Activated T-cell treated with anti-CD3 and anti-CD28 coated beads, Interleukin-2, amount 50 U/mL, for 24 hours (primary cell): Measurements from ENCODE around the gene STK24.
"Not testable (repeated sequence)": the region's sequence is repeated elsewhere in the genome, so short reads cannot be mapped to it uniquely, and the experiment has no call there.

Source experiments
- DNase-seq: peaks from one replicate; pipeline ENCODE4 v3.0.0-alpha.2; 2020
- H3K27ac Mint-ChIP-seq: 2 replicates; pipeline ENCODE4 v1.8.0; 2020; ENCODE audit warnings: mild to moderate bottlenecking, mixed read lengths
- H3K27me3 Mint-ChIP-seq: 2 replicates; pipeline ENCODE4 v1.8.0; 2020; ENCODE audit warnings: mixed read lengths
- H3K36me3 Mint-ChIP-seq: 2 replicates; pipeline ENCODE4 v1.8.0; 2020; ENCODE audit warnings: low read depth, mixed read lengths
- H3K4me1 Mint-ChIP-seq: 2 replicates; pipeline ENCODE4 v1.8.0; 2020; ENCODE audit warnings: low read depth, mixed read lengths
- H3K4me3 Mint-ChIP-seq: 2 replicates; pipeline ENCODE4 v1.8.0; 2020; ENCODE audit warnings: mild to moderate bottlenecking, moderate library complexity, mixed read lengths
- H3K9me3 Mint-ChIP-seq: 2 replicates; pipeline ENCODE4 v1.8.0; 2020; ENCODE audit warnings: mixed read lengths

The STK24 gene

DNA sequence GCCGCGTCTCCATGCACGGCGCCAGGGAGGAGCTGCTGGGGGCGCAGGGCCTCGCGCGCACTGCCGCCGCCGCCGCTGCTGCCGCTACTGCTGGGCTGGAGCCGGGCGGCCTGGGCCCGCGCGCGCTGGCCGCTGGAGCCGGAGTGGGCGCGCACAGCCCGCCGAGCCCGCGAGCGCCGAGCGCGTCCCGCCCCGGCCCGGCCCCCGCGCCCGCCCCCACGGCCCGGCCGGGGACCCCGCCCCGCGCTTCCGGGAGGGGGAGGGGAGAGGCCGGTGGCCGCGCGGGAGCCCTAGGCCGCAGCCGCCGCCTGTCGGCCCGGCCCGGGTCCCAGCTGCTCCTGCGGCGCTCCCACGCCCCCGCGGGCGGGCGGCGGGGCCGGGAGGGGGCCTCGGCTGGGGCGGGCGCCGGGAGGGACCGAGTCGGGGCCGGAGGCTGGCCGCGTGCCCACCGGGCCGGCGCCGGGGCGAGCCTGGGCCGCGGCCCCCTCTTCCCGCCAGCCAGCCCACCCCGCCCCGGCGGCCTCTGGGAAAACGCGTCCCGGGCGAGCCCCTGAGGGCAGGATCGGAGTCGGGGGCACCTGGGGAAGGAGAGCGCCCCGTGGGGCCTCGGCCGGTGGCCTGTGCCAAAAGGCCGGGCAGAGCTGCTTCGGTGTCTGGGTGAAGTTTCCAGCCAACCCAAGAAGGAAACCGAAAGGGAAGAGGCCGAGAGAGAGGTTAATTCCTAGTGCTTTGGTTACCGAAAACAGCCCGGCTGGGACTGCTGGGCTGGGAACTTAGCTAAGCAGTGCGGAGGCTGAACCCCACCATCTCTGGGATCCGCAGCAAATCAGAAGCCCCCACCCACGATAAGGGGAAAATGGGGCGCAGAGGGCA is at the start of gene STK24:
Gene STK24, minus strand, starts transcription at position 145 of the 873 bp plus-strand sequence. CDS start 321 bp downstream, outside the sequence.
- Mint-ChIP-seq H3K36me3 (peaks cover 33% of the 10 kb centered on the region), H3K4me1 (peaks cover 47% of the 10 kb centered on the region), H3K27ac (peak within 1 kb of the TSS; percentile 92), H3K4me3 (peak within 1 kb of the TSS; percentile 92), H3K27me3 (no peaks in the 10 kb centered on the region), H3K9me3 (no peaks in the 10 kb centered on the region)
- DNase-seq = peak; percentile 81

DNA sequence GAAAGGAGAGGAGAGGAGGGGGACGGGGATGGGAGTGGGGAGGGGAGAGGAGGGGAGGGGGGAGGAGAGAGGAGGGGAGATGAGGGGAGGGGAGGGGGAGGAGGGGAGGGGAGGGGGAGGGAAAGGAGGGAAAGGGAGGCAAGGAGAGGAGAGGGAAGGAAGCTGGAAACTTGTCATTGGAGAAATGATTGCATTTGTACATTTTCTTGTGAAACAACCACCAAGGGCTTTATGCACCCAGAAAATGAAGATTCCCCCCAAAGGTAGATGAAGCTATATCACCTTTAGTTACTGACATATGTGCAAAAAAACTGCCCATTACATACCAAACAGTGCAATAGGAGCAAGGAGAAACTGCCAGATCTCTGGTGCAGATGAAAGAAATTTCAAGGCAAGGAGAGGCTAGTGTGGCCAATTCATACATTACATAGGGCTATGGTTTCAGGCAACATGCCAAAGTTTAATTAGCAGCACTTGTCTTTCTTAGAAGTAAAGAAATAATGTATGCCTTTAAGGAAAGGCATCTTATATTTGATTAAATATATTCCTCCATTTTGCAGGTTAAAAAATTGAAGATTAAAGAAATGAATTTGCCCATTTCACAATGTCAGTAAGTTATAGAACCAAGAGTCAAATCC is 49.5 kb upstream of the STK24 start:
- Mint-ChIP-seq H3K9me3 (no peaks in the 10 kb centered on the region), H3K36me3 (no peaks in the 10 kb centered on the region), H3K27me3 (no peaks in the 10 kb centered on the region), H3K27ac (no peak overlapping the region), H3K4me3 (no peak overlapping the region), H3K4me1 (no peaks in the 10 kb centered on the region)
- no peak for DNase-seq

- H3K27me3 Mint-ChIP-seq, H3K4me3 Mint-ChIP-seq, H3K27ac Mint-ChIP-seq, DNase-seq, H3K4me1 Mint-ChIP-seq, H3K9me3 Mint-ChIP-seq, H3K36me3 Mint-ChIP-seq: not testable (repeated sequence)
Measured at GRCh38 chr13:98624589-98624988, 47.7 kb upstream of the STK24 start.

GRCh38 chr13:98622931-98623331 is 46.0 kb upstream of the STK24 start:
- no peaks in the 10 kb centered on the region for H3K36me3 Mint-ChIP-seq
- no peak for DNase-seq
- H3K4me3 Mint-ChIP-seq = no peak overlapping the region
- no peak overlapping the region for H3K27ac Mint-ChIP-seq
- H3K4me1 Mint-ChIP-seq = no peaks in the 10 kb centered on the region
- no peaks in the 10 kb centered on the region for H3K9me3 Mint-ChIP-seq
- no peaks in the 10 kb centered on the region for H3K27me3 Mint-ChIP-seq

DNA sequence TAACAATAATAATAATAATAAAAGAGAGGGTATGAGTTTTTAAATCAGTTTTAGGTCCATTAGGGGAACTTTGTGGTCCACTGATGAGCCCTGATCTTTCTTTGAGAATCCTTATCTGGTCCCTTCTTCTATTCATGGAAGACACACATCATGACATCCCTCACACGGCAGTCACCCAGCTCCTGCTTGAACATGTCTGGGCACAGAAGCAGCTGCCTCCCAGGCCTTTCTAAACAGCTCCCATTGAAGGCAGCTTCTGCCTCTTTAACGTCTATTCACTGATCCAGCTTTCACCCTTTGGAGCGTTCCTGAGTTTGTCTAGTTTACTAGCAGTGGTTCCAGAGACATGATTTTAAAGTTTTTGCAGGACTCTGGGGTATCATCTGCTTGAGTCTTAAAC is 42.6 kb upstream of the STK24 start:
- no peaks in the 10 kb centered on the region for H3K9me3 Mint-ChIP-seq
- no peaks in the 10 kb centered on the region for H3K4me1 Mint-ChIP-seq
- H3K36me3 Mint-ChIP-seq = no peaks in the 10 kb centered on the region
- H3K27ac Mint-ChIP-seq = no peak overlapping the region
- DNase-seq = no peak
- no peaks in the 10 kb centered on the region for H3K27me3 Mint-ChIP-seq
- no peak overlapping the region for H3K4me3 Mint-ChIP-seq

GRCh38 chr13:98615595-98615994 is 38.7 kb upstream of the STK24 start:
- not testable (repeated sequence) for H3K27ac Mint-ChIP-seq, H3K4me1 Mint-ChIP-seq, DNase-seq, H3K4me3 Mint-ChIP-seq, H3K36me3 Mint-ChIP-seq, H3K27me3 Mint-ChIP-seq, H3K9me3 Mint-ChIP-seq

GRCh38 chr13:98613591-98613990 is 36.7 kb upstream of the STK24 start:
- no peaks in the 10 kb centered on the region for H3K4me1 Mint-ChIP-seq
- no peak overlapping the region for H3K27ac Mint-ChIP-seq
- no peaks in the 10 kb centered on the region for H3K9me3 Mint-ChIP-seq
- H3K36me3 Mint-ChIP-seq = no peaks in the 10 kb centered on the region
- no peak overlapping the region for H3K4me3 Mint-ChIP-seq
- DNase-seq = no peak
- no peaks in the 10 kb centered on the region for H3K27me3 Mint-ChIP-seq

DNA sequence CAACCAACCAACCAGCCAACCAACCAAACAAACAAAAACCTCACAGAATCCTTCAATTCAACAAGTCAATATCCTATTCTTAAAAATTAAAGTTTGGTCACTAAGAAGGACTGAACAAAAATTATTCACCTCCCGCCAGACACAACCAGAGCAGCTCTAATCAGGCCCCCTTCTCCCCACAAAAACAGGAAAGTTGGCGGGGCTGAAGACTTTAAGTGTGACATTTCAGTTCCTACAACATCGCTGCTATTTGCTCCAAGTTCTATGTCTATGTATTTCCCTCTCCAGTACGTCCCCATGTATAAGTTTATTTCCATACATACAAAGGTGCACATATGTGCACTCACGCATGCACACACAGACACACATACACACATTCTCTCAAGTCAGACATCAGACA is 32.8 kb upstream of the STK24 start:
- H3K27ac Mint-ChIP-seq = no peak overlapping the region
- H3K27me3 Mint-ChIP-seq = no peaks in the 10 kb centered on the region
- H3K9me3 Mint-ChIP-seq = no peaks in the 10 kb centered on the region
- H3K4me1 Mint-ChIP-seq = peaks cover 3% of the 10 kb centered on the region
- no peak for DNase-seq
- H3K36me3 Mint-ChIP-seq = no peaks in the 10 kb centered on the region
- no peak overlapping the region for H3K4me3 Mint-ChIP-seq

DNA sequence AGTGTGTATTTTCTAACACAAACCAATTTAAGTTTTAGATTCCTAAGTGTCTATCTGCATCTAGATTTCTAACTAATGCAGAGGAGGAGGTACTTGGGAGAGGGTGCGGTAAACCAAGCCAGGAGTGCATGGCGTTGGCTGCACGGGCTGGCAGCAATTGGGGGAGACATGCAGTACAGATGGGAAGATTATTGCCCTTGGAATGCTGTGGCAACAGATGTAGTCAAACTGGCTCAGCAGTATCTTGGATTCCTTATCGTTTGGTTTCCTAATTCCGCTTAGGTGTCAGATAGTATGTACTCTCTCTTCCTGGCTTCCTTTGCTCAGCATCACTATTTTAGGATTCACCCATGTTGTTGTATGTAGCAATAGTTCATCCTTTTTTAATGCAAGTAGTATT is 29.4 kb upstream of the STK24 start:
- Mint-ChIP-seq H3K27me3 (no peaks in the 10 kb centered on the region), H3K4me1 (peaks cover 3% of the 10 kb centered on the region), H3K4me3 (no peak overlapping the region), H3K36me3 (no peaks in the 10 kb centered on the region), H3K27ac (no peak overlapping the region), H3K9me3 (no peaks in the 10 kb centered on the region)
- DNase-seq = no peak

DNA sequence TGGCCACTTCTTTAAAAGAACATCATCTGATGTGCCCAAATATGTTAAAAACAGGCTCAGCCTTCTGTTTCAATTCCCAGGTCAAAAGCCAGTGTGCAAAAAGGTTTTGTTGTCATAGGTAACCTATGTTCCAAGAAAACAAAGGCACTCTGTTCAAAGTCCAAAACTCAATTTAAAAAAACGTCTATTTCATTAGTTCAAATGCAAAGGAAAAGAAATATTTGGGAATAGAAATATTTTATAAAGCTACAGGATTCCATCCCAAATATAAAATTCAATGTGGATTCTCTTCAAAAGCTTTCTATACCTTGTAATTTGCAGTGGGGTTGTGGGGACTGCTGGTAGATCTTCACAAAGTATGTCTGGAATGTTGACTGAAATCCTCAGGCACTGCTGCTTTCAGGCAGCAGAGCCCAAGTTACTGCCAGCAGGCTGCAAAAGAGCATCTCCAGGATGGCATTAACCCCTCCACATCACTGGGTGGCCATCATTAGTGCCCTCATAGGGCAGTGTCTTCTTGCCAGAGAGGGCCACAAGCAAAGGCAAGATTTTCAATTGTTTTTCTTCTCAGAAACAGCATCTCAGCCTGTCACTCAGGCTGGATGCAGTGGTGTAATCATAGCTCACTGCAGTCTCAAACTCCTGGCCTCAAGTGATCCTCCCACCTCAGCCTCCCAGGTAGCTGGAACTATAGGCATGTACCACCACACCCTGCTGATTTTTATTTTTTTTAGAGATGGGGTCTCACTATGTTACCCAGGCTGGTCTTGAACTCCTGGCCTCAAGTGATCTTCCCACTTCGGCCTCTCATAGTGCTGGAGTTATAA is 22.8 kb upstream of the STK24 start:
- H3K27ac Mint-ChIP-seq = no peak overlapping the region
- peaks cover 16% of the 10 kb centered on the region for H3K4me1 Mint-ChIP-seq
- no peak for DNase-seq
- no peaks in the 10 kb centered on the region for H3K36me3 Mint-ChIP-seq
- H3K9me3 Mint-ChIP-seq = no peaks in the 10 kb centered on the region
- H3K4me3 Mint-ChIP-seq = no peak overlapping the region
- no peaks in the 10 kb centered on the region for H3K27me3 Mint-ChIP-seq

- Mint-ChIP-seq H3K27me3 (no peaks in the 10 kb centered on the region), H3K36me3 (no peaks in the 10 kb centered on the region), H3K4me1 (peaks cover 16% of the 10 kb centered on the region), H3K27ac (no peak overlapping the region), H3K9me3 (no peaks in the 10 kb centered on the region), H3K4me3 (no peak overlapping the region)
- no peak for DNase-seq
Measured at GRCh38 chr13:98598043-98598442, 21.1 kb upstream of the STK24 start.

DNA sequence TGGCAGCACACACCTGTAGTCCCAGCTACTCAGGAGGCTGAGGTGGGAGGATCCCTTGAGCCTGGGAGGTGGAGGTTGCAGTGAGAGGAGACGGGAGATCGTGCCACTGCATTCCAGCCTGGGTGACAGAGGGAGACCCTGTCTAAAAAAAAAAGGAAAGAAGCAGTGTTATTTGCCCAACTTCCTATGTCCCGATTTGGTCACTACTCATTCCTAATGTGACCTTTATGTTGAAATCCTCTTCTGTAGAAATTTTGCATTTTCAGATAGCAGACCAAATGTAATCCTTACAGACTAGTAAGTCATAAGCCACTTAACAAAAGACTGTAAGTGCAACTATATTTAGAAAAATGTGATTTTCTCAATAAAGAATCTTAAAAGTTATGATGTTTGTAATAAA is 18.2 kb upstream of the STK24 start:
- Mint-ChIP-seq H3K36me3 (no peaks in the 10 kb centered on the region), H3K27me3 (no peaks in the 10 kb centered on the region), H3K27ac (no peak overlapping the region), H3K9me3 (no peaks in the 10 kb centered on the region), H3K4me1 (peaks cover 16% of the 10 kb centered on the region), H3K4me3 (no peak overlapping the region)
- no peak for DNase-seq

- Mint-ChIP-seq H3K27me3 (no peaks in the 10 kb centered on the region), H3K27ac (no peak overlapping the region), H3K9me3 (no peaks in the 10 kb centered on the region), H3K4me3 (no peak overlapping the region), H3K4me1 (peaks cover 14% of the 10 kb centered on the region), H3K36me3 (no peaks in the 10 kb centered on the region)
- DNase-seq = no peak
Measured at GRCh38 chr13:98592362-98592732, 15.4 kb upstream of the STK24 start.

DNA sequence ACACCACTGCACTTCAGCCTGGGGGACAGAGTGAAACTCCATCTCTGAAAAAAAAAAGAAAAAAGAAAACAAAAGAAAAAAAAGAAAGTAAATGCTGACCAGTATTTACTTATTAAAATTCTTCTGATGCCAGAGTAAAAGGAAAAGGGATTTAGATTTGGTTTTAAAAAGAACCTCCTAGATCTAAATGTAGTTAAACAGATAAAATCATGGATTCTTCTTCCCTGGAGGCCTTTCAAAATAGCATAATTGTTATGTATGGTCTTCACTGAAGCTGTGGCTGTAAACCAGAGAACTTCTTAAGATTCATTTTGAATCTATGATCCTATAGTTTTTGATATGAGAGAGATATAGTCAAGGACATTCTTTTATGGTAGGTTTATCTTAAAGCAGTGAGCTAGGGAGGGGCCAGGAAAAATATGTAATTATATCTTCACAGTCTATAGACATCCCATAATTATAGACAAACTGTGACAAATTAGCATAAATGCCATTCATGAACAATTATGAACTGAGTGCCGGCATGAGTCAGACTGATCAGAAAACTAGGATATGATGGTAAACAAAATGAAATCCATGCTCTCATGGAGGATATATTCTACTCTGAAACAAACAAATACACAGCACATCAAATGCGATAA is 14.9 kb upstream of the STK24 start:
- Mint-ChIP-seq H3K9me3 (no peaks in the 10 kb centered on the region), H3K36me3 (no peaks in the 10 kb centered on the region), H3K4me1 (peaks cover 11% of the 10 kb centered on the region), H3K27me3 (no peaks in the 10 kb centered on the region), H3K4me3 (no peak overlapping the region), H3K27ac (no peak overlapping the region)
- no peak for DNase-seq
